Esophagus muscularis mucosa (tissue), 2 donors: ENCODE data around the gene IMPA2.

Source experiments
- POLR2A ChIP-seq: fragments of 450-650 bp; IDR thresholded peaks from one replicate; pipeline ENCODE4 v1.6.1; 2017; ENCODE audit warnings: antibody characterized with exemption, moderate library complexity, mild to moderate bottlenecking, low read depth
- POLR2AphosphoS5 ChIP-seq, 2 donors: sonication (generic); formaldehyde crosslinking; IDR thresholded peaks; one replicate each; pipeline ENCODE4 v1.6.1; 2017; ENCODE audit warnings: antibody characterized with exemption in 2 of 2

DNA sequence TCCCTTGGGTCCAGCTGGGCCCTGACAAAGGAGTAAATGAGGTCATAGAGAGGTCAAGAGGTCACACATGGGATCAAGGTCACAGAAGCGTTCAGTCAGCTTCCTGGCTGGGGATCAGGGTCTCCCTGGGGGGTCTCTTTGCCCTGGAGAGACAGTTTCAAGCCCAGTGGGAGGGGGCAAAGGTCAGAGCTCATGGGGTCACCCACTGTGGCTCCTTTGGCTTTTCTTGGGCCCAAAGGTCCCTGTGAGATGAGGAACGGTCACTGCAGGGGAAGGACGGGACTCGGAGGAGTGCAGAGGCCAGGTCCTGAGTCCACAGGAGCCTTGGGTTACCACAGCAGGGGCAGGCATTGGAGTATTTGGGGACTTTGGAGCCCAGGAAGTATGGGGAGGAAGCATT is 81.7 kb downstream of the IMPA2 start:
- TF ChIP-seq POLR2A: no peak
- TF ChIP-seq POLR2AphosphoS5 (IDR thresholded peaks at IDR 0.05): no peak
